Mucosa of rectum (tissue), 2 donors: ENCODE data around the gene MCEMP1.

Experiments
- H3K27ac ChIP-seq, 2 donors: one replicate each; pipeline ENCODE4 v1.7.0; 2013; ENCODE audit warnings: inconsistent platforms in 2 of 2, low read depth in 2 of 2, low read length in 2 of 2
- H3K27me3 ChIP-seq, 2 donors: one replicate each; pipeline ENCODE4 v1.7.0; 2013; ENCODE audit warnings: low read length in 2 of 2; ENCODE audit not compliant: control insufficient read depth in 2 of 2, insufficient read depth in 2 of 2
- H3K36me3 ChIP-seq, 2 donors: one replicate each; pipeline ENCODE4 v1.7.0; 2013; ENCODE audit warnings: low read length in 2 of 2; ENCODE audit not compliant: control insufficient read depth in 2 of 2, insufficient read depth in 2 of 2
- H3K4me1 ChIP-seq, 2 donors: one replicate each; pipeline ENCODE4 v1.7.0; 2013; ENCODE audit warnings: low read length in 2 of 2, mild to moderate bottlenecking in 1 of 2; ENCODE audit not compliant: control insufficient read depth in 2 of 2, insufficient read depth in 2 of 2
- H3K4me3 ChIP-seq, 2 donors: one replicate each; pipeline ENCODE4 v1.7.0; 2013; ENCODE audit warnings: low read length in 2 of 2
- H3K9ac ChIP-seq, 2 donors: one replicate each; pipeline ENCODE4 v1.7.0; 2013; ENCODE audit warnings: low read length in 2 of 2, low read depth in 1 of 2, mild to moderate bottlenecking in 1 of 2
- H3K9me3 ChIP-seq, 2 donors: one replicate each; pipeline ENCODE4 v1.7.0; 2013; ENCODE audit warnings: low read length in 2 of 2; ENCODE audit not compliant: control insufficient read depth in 2 of 2
- donor health status: healthy.
- donor health status: Normal muscosa, but diverticular disease.

The MCEMP1 gene

GRCh38 chr19:7654401-7654800, 22.5 kb upstream of the MCEMP1 start:
- no peak overlapping the region for H3K4me3 ChIP-seq
- peaks cover 0 to 6% of the 10 kb centered on the region in 2 donors for H3K4me1 ChIP-seq
- no peak overlapping the region for H3K9ac ChIP-seq
- H3K27ac ChIP-seq = no peak overlapping the region
- H3K9me3 ChIP-seq = no peaks in the 10 kb centered on the region
- no peaks in the 10 kb centered on the region for H3K27me3 ChIP-seq
- no peaks in the 10 kb centered on the region for H3K36me3 ChIP-seq

GRCh38 chr19:7655581-7655980, 21.3 kb upstream of the MCEMP1 start:
- no peak overlapping the region for H3K4me3 ChIP-seq
- H3K9me3 ChIP-seq = no peaks in the 10 kb centered on the region
- no peak overlapping the region for H3K27ac ChIP-seq
- H3K36me3 ChIP-seq = no peaks in the 10 kb centered on the region
- peaks cover 0 to 6% of the 10 kb centered on the region in 2 donors for H3K4me1 ChIP-seq
- H3K27me3 ChIP-seq = no peaks in the 10 kb centered on the region
- no peak overlapping the region for H3K9ac ChIP-seq

GRCh38 chr19:7657131-7657751, 19.6 kb upstream of the MCEMP1 start:
- Histone ChIP-seq H3K4me1 (peaks cover 0 to 3% of the 10 kb centered on the region in 2 donors), H3K9me3 (no peaks in the 10 kb centered on the region), H3K27me3 (no peaks in the 10 kb centered on the region), H3K36me3 (no peaks in the 10 kb centered on the region), H3K9ac (no peak overlapping the region), H3K4me3 (no peak overlapping the region), H3K27ac (no peak overlapping the region)

- H3K4me1 ChIP-seq = no peaks in the 10 kb centered on the region
- H3K9ac ChIP-seq = no peak overlapping the region
- no peak overlapping the region for H3K27ac ChIP-seq
- no peak overlapping the region for H3K4me3 ChIP-seq
- H3K9me3 ChIP-seq = no peaks in the 10 kb centered on the region
- H3K27me3 ChIP-seq = no peaks in the 10 kb centered on the region
- no peaks in the 10 kb centered on the region for H3K36me3 ChIP-seq
Observed at GRCh38 chr19:7658219-7658686, 18.6 kb upstream of the MCEMP1 start.

- H3K27ac ChIP-seq = no peak overlapping the region
- no peaks in the 10 kb centered on the region for H3K9me3 ChIP-seq
- H3K27me3 ChIP-seq = no peaks in the 10 kb centered on the region
- H3K4me1 ChIP-seq = no peaks in the 10 kb centered on the region
- H3K9ac ChIP-seq = no peak overlapping the region
- H3K4me3 ChIP-seq = no peak overlapping the region
- H3K36me3 ChIP-seq = no peaks in the 10 kb centered on the region
Observed at GRCh38 chr19:7661744-7662538, 14.9 kb upstream of the MCEMP1 start.

GRCh38 chr19:7662657-7663056, 14.2 kb upstream of the MCEMP1 start:
- no peaks in the 10 kb centered on the region for H3K27me3 ChIP-seq

GRCh38 chr19:7663706-7664105, 13.2 kb upstream of the MCEMP1 start:
- Histone ChIP-seq H3K36me3 (no peaks in the 10 kb centered on the region), H3K27me3 (peaks cover 0 to 3% of the 10 kb centered on the region in 2 donors), H3K9me3 (no peaks in the 10 kb centered on the region), H3K9ac (no peak overlapping the region), H3K27ac (no peak overlapping the region), H3K4me3 (no peak overlapping the region), H3K4me1 (no peaks in the 10 kb centered on the region)

More at GRCh38 chr19:7662657-7663056, 14.2 kb upstream of the MCEMP1 start:
- Histone ChIP-seq H3K36me3 (no peaks in the 10 kb centered on the region), H3K4me3 (no peak overlapping the region), H3K9me3 (no peaks in the 10 kb centered on the region), H3K27ac (no peak overlapping the region), H3K4me1 (no peaks in the 10 kb centered on the region), H3K9ac (no peak overlapping the region)

GRCh38 chr19:7665076-7665475, 11.8 kb upstream of the MCEMP1 start:
- Histone ChIP-seq H3K27me3 (peaks cover 7 to 8% of the 10 kb centered on the region in 2 donors), H3K36me3 (no peaks in the 10 kb centered on the region), H3K9me3 (no peaks in the 10 kb centered on the region), H3K4me3 (no peak overlapping the region), H3K4me1 (no peaks in the 10 kb centered on the region), H3K9ac (no peak overlapping the region), H3K27ac (no peak overlapping the region)

- H3K36me3 ChIP-seq = no peaks in the 10 kb centered on the region
- H3K9ac ChIP-seq = no peak within 1 kb of the TSS
- H3K27ac ChIP-seq = no peak within 1 kb of the TSS
- no peaks in the 10 kb centered on the region for H3K9me3 ChIP-seq
- H3K27me3 ChIP-seq = peaks cover 12 to 18% of the 10 kb centered on the region in 2 donors
- no peak within 1 kb of the TSS for H3K4me3 ChIP-seq
- no peaks in the 10 kb centered on the region for H3K4me1 ChIP-seq
Observed at GRCh38 chr19:7668842-7669241, 8.0 kb upstream of the MCEMP1 start, which contains the start of gene RETN. RETN (plus strand) TSS chr19:7669049; CDS start chr19:7669327, 278 bp downstream.

GRCh38 chr19:7669641-7670040, 7.2 kb upstream of the MCEMP1 start:
- no peaks in the 10 kb centered on the region for H3K4me1 ChIP-seq
- H3K36me3 ChIP-seq = no peaks in the 10 kb centered on the region
- no peaks in the 10 kb centered on the region for H3K9me3 ChIP-seq
- H3K9ac ChIP-seq = no peak overlapping the region
- H3K27me3 ChIP-seq = peaks cover 12 to 18% of the 10 kb centered on the region in 2 donors
- H3K4me3 ChIP-seq = no peak overlapping the region
- H3K27ac ChIP-seq = no peak overlapping the region
